ENCODE results near the gene SPATA13.

DNA sequence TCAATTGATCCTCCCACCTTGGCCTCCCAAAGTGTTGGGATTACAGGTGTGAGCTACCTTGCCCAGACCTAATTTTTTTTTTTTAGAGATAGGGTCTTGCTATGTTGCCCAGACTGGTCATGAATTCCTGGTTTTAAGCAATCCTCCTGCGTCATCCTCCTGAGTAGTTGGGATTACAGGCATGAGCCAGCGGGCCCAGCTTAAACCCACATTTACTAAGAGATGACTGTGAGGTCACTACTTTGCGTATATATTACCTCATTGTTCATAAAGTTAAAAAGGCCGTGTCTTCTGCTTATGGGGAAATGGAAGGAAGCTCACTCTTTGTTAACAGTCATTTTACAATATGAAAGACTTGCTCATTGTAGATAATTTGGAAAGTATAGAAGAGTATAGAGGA lies 109.3 kb downstream of the SPATA13 start:
- TF ChIP-seq, protein P1, sequence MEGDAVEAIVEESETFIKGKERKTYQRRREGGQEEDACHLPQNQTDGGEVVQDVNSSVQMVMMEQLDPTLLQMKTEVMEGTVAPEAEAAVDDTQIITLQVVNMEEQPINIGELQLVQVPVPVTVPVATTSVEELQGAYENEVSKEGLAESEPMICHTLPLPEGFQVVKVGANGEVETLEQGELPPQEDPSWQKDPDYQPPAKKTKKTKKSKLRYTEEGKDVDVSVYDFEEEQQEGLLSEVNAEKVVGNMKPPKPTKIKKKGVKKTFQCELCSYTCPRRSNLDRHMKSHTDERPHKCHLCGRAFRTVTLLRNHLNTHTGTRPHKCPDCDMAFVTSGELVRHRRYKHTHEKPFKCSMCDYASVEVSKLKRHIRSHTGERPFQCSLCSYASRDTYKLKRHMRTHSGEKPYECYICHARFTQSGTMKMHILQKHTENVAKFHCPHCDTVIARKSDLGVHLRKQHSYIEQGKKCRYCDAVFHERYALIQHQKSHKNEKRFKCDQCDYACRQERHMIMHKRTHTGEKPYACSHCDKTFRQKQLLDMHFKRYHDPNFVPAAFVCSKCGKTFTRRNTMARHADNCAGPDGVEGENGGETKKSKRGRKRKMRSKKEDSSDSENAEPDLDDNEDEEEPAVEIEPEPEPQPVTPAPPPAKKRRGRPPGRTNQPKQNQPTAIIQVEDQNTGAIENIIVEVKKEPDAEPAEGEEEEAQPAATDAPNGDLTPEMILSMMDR (IDR thresholded peaks at IDR 0.05; ENCODE audit: poor library complexity): no peak
- TF ChIP-seq EZH2 (IDR thresholded peaks at IDR 0.05; ENCODE audit: borderline replicate concordance) (no peak), EZH2phosphoT487 (IDR thresholded peaks at IDR 0.05; ENCODE audit: low read depth, severe bottlenecking, unreplicated experiment) (no peak)
